Measurements from ENCODE around the gene XPNPEP1.

Gene XPNPEP1

GRCh38 chr10:109881769-109882057, 41.6 kb downstream of the XPNPEP1 start:
- Histone ChIP-seq H3K27me3 (replicated peaks in 2 of 5; ENCODE audit: control insufficient read depth in 4 of 5, insufficient read depth in 5 of 5, low read length in 4 of 5) (no peaks in the 10 kb centered on the region), H3K27ac (ENCODE audit: insufficient read depth in 1 of 2, low read depth in 1 of 2, low read length in 2 of 2, poor library complexity in 1 of 2, severe bottlenecking in 2 of 2) (no peak overlapping the region), H3K36me3 (ENCODE audit: control insufficient read depth in 4 of 4, insufficient read depth in 4 of 4, low read length in 3 of 4) (peaks cover 25 to 76% (median 47%) of the 10 kb centered on the region in 4 experiments), H3K4me3 (ENCODE audit: control insufficient read depth in 1 of 7, extremely low read depth in 1 of 7, insufficient read depth in 4 of 7, low read depth in 2 of 7, low read length in 6 of 7) (no peak overlapping the region), H3K9me3 (ENCODE audit: control extremely low read depth in 1 of 5, control insufficient read depth in 4 of 5, insufficient read depth in 2 of 5, low read depth in 1 of 5, low read length in 4 of 5) (no peaks in the 10 kb centered on the region), H3K4me1 (ENCODE audit: control extremely low read depth in 1 of 4, control insufficient read depth in 4 of 4, insufficient read depth in 4 of 4, low read length in 3 of 4) (peaks cover 3 to 5% (median 4%) of the 10 kb centered on the region in 4 experiments)
- no CpG with 5 or more reads among the region's 1 CpG for WGBS (ENCODE audit: insufficient coverage)
- DNase-seq = no peak
- ChIA-PET POLR2A (no interaction called here), CTCF (interaction anchor here (1.3 to 3.5 kb wide), 7 partner anchors 9 to 404 kb away, joined by 3 to 23 read pairs (median 3); no protein-coding TSS in a partner anchor)

- Histone ChIP-seq H3K36me3 (ENCODE audit: control insufficient read depth in 4 of 4, insufficient read depth in 4 of 4, low read length in 3 of 4) (peaks cover 27 to 76% (median 46%) of the 10 kb centered on the region in 4 experiments), H3K4me3 (ENCODE audit: control insufficient read depth in 1 of 7, extremely low read depth in 1 of 7, insufficient read depth in 4 of 7, low read depth in 2 of 7, low read length in 6 of 7) (no peak overlapping the region), H3K4me1 (ENCODE audit: control extremely low read depth in 1 of 4, control insufficient read depth in 4 of 4, insufficient read depth in 4 of 4, low read length in 3 of 4) (peaks cover 3 to 5% (median 4%) of the 10 kb centered on the region in 4 experiments), H3K27ac (ENCODE audit: insufficient read depth in 1 of 2, low read depth in 1 of 2, low read length in 2 of 2, poor library complexity in 1 of 2, severe bottlenecking in 2 of 2) (no peak overlapping the region), H3K9me3 (ENCODE audit: control extremely low read depth in 1 of 5, control insufficient read depth in 4 of 5, insufficient read depth in 2 of 5, low read depth in 1 of 5, low read length in 4 of 5) (no peaks in the 10 kb centered on the region), H3K27me3 (replicated peaks in 2 of 5; ENCODE audit: control insufficient read depth in 4 of 5, insufficient read depth in 5 of 5, low read length in 4 of 5) (no peaks in the 10 kb centered on the region)
- ChIA-PET CTCF (interaction anchor here (0.6 to 3.5 kb wide), 8 partner anchors 9 to 1516 kb away, joined by 3 to 23 read pairs (median 3); no protein-coding TSS in a partner anchor), POLR2A (no interaction called here)
- no peak for DNase-seq
- 84% methylated on average over 4 of the region's 8 CpGs for WGBS (ENCODE audit: insufficient coverage)
These were observed 42.2 kb downstream of the XPNPEP1 start for GRCh38 chr10:109880886-109881768.

GRCh38 chr10:109877546-109877945, 45.8 kb downstream of the XPNPEP1 start:
- WGBS (ENCODE audit: insufficient coverage) = 95% methylated on average over 6 of the region's 6 CpGs
- no peak overlapping the region for H3K27ac ChIP-seq (ENCODE audit: insufficient read depth in 1 of 2, low read depth in 1 of 2, low read length in 2 of 2, poor library complexity in 1 of 2, severe bottlenecking in 2 of 2)
- DNase-seq = no peak
- no peaks in the 10 kb centered on the region for H3K27me3 ChIP-seq (replicated peaks in 2 of 5; ENCODE audit: control insufficient read depth in 4 of 5, insufficient read depth in 5 of 5, low read length in 4 of 5)
- no peaks in the 10 kb centered on the region for H3K9me3 ChIP-seq (ENCODE audit: control extremely low read depth in 1 of 5, control insufficient read depth in 4 of 5, insufficient read depth in 2 of 5, low read depth in 1 of 5, low read length in 4 of 5)
- H3K36me3 ChIP-seq (ENCODE audit: control insufficient read depth in 4 of 4, insufficient read depth in 4 of 4, low read length in 3 of 4) = peaks cover 26 to 74% (median 49%) of the 10 kb centered on the region in 4 experiments
- POLR2A ChIA-PET = no interaction called here
- CTCF ChIA-PET = interaction anchor here (0.6 to 1.2 kb wide), 2 partner anchors 12 to 66 kb away, joined by 3 read pairs; no protein-coding TSS in a partner anchor
- no peak overlapping the region for H3K4me3 ChIP-seq (ENCODE audit: control insufficient read depth in 1 of 7, extremely low read depth in 1 of 7, insufficient read depth in 4 of 7, low read depth in 2 of 7, low read length in 6 of 7)
- no peaks in the 10 kb centered on the region for H3K4me1 ChIP-seq (ENCODE audit: control extremely low read depth in 1 of 4, control insufficient read depth in 4 of 4, insufficient read depth in 4 of 4, low read length in 3 of 4)

GRCh38 chr10:109875828-109876821, 47.2 kb downstream of the XPNPEP1 start:
- no peaks in the 10 kb centered on the region for H3K9me3 ChIP-seq (ENCODE audit: control extremely low read depth in 1 of 5, control insufficient read depth in 4 of 5, insufficient read depth in 2 of 5, low read depth in 1 of 5, low read length in 4 of 5)
- CTCF ChIA-PET = interaction anchor here (2.1 kb wide), 1 partner anchor 8 kb away, joined by 11 read pairs; no protein-coding TSS in a partner anchor
- no peak overlapping the region for H3K27ac ChIP-seq (ENCODE audit: insufficient read depth in 1 of 2, low read depth in 1 of 2, low read length in 2 of 2, poor library complexity in 1 of 2, severe bottlenecking in 2 of 2)
- 91% methylated on average over 4 of the region's 8 CpGs for WGBS (ENCODE audit: insufficient coverage)
- DNase-seq = no peak
- H3K4me1 ChIP-seq (ENCODE audit: control extremely low read depth in 1 of 4, control insufficient read depth in 4 of 4, insufficient read depth in 4 of 4, low read length in 3 of 4) = no peaks in the 10 kb centered on the region
- H3K4me3 ChIP-seq (ENCODE audit: control insufficient read depth in 1 of 7, extremely low read depth in 1 of 7, insufficient read depth in 4 of 7, low read depth in 2 of 7, low read length in 6 of 7) = no peak overlapping the region
- H3K36me3 ChIP-seq (ENCODE audit: control insufficient read depth in 4 of 4, insufficient read depth in 4 of 4, low read length in 3 of 4) = peaks cover 17 to 75% (median 49%) of the 10 kb centered on the region in 4 experiments
- POLR2A ChIA-PET = interaction anchor here (0.7 kb wide), 1 partner anchor 33 kb away, joined by 4 read pairs; no protein-coding TSS in a partner anchor
- H3K27me3 ChIP-seq (replicated peaks in 2 of 5; ENCODE audit: control insufficient read depth in 4 of 5, insufficient read depth in 5 of 5, low read length in 4 of 5) = no peaks in the 10 kb centered on the region

GRCh38 chr10:109875151-109875568, 48.2 kb downstream of the XPNPEP1 start:
- Histone ChIP-seq H3K4me1 (ENCODE audit: control extremely low read depth in 1 of 4, control insufficient read depth in 4 of 4, insufficient read depth in 4 of 4, low read length in 3 of 4) (no peaks in the 10 kb centered on the region), H3K9me3 (ENCODE audit: control extremely low read depth in 1 of 5, control insufficient read depth in 4 of 5, insufficient read depth in 2 of 5, low read depth in 1 of 5, low read length in 4 of 5) (no peaks in the 10 kb centered on the region), H3K4me3 (ENCODE audit: control insufficient read depth in 1 of 7, extremely low read depth in 1 of 7, insufficient read depth in 4 of 7, low read depth in 2 of 7, low read length in 6 of 7) (no peak overlapping the region), H3K27me3 (replicated peaks in 2 of 5; ENCODE audit: control insufficient read depth in 4 of 5, insufficient read depth in 5 of 5, low read length in 4 of 5) (no peaks in the 10 kb centered on the region), H3K27ac (ENCODE audit: insufficient read depth in 1 of 2, low read depth in 1 of 2, low read length in 2 of 2, poor library complexity in 1 of 2, severe bottlenecking in 2 of 2) (no peak overlapping the region), H3K36me3 (ENCODE audit: control insufficient read depth in 4 of 4, insufficient read depth in 4 of 4, low read length in 3 of 4) (peaks cover 12 to 73% (median 47%) of the 10 kb centered on the region in 4 experiments)
- ChIA-PET CTCF (interaction anchor here (1.4 to 2.1 kb wide), 2 partner anchors 9 to 16 kb away, joined by 3 to 11 read pairs; no protein-coding TSS in a partner anchor), POLR2A (no interaction called here)
- no peak for DNase-seq
- WGBS (ENCODE audit: insufficient coverage) = 89% methylated on average over 3 of the region's 7 CpGs

GRCh38 chr10:109871476-109871875, 51.8 kb downstream of the XPNPEP1 start:
- Histone ChIP-seq H3K27me3 (replicated peaks in 2 of 5; ENCODE audit: control insufficient read depth in 4 of 5, insufficient read depth in 5 of 5, low read length in 4 of 5) (no peaks in the 10 kb centered on the region), H3K4me3 (ENCODE audit: control insufficient read depth in 1 of 7, extremely low read depth in 1 of 7, insufficient read depth in 4 of 7, low read depth in 2 of 7, low read length in 6 of 7) (no peak overlapping the region), H3K36me3 (ENCODE audit: control insufficient read depth in 4 of 4, insufficient read depth in 4 of 4, low read length in 3 of 4) (peaks cover 24 to 87% (median 57%) of the 10 kb centered on the region in 4 experiments), H3K9me3 (ENCODE audit: control extremely low read depth in 1 of 5, control insufficient read depth in 4 of 5, insufficient read depth in 2 of 5, low read depth in 1 of 5, low read length in 4 of 5) (no peaks in the 10 kb centered on the region), H3K4me1 (ENCODE audit: control extremely low read depth in 1 of 4, control insufficient read depth in 4 of 4, insufficient read depth in 4 of 4, low read length in 3 of 4) (no peaks in the 10 kb centered on the region), H3K27ac (ENCODE audit: insufficient read depth in 1 of 2, low read depth in 1 of 2, low read length in 2 of 2, poor library complexity in 1 of 2, severe bottlenecking in 2 of 2) (no peak overlapping the region)
- POLR2A ChIA-PET = no interaction called here
- 98% methylated on average over 4 of the region's 4 CpGs for WGBS (ENCODE audit: insufficient coverage)
- no peak for DNase-seq
- CTCF ChIA-PET = interaction anchor here (6.2 kb wide), 1 partner anchor 12 kb away, joined by 23 read pairs; no protein-coding TSS in a partner anchor
